ENCODE results near the gene VPS33A. TPM values are rescaled to one million over a fixed set of nuclear protein-coding genes. Genes with fewer than 3 reads are reported as not detected.

Gene VPS33A
- total and polyA plus RNA-seq, 2 donors (not counting 1 experiment from before 2014, with no cell fraction given): 15.4 to 22.3 TPM

DNA sequence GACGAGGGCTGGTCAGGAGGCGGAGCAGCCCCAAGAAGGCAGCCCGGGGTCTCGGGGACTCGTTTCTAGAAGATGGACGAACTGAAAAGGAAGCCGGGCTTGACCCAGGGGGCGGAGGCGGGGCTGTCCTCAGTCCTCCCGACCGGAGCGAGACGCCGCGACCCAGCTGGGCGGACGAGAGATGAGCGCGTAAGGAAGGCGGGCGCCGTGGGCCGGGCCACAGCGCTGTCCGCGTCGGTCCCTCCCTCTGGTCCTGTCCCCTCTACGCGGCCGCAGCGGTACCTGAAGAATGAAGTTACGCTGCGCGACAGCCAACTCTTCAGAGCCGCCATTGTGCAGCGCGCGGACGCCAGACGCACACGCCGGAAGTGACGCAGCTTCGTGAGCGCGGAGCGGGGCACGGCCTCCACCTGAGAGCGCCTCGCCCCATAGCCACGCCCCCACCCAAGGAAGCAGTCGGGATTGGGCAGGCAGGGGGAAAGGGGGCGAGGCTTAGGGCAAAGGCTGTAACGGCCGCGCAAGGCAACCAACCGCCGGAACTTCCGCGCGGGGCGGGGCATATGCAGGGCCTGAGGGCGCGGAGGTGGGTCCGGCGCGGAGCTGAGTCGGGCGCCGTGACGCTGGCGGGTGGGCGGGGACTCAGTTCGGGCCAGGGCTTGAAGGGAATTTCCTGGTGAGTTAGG lies 40.5 kb downstream of the VPS33A start, which contains the start of gene DIABLO:
Gene DIABLO, minus strand, starts transcription at position 370 of the 683 bp plus-strand sequence. Its CDS starts 38 bp downstream, at position 332.
- Histone ChIP-seq H3K36me3 (ENCODE audit: control insufficient read depth, insufficient read depth, low read length) (peaks cover 8% of the 10 kb centered on the region), H4K20me1 (ENCODE audit: control insufficient read depth, extremely low read depth, insufficient read depth, low read length) (no peaks in the 10 kb centered on the region), H3K27me3 (ENCODE audit: control insufficient read depth, insufficient read depth, low read length) (no peaks in the 10 kb centered on the region), H2AFZ (ENCODE audit: low read length) (peak within 1 kb of the TSS; percentile 90), H3K4me1 (ENCODE audit: control insufficient read depth, extremely low read depth, insufficient read depth, low read length) (peaks cover 15% of the 10 kb centered on the region), H3K9ac (ENCODE audit: insufficient read depth, low read length) (peak within 1 kb of the TSS; percentile 95), H3K4me3 (replicated peaks in 1 of 4; ENCODE audit: control extremely low read depth in 1 of 4, insufficient read depth in 1 of 4, low read depth in 3 of 4, low read length in 4 of 4) (peak within 1 kb of the TSS; percentile 75 to 84 (median 82)), H3K79me2 (ENCODE audit: control insufficient read depth, insufficient read depth, low read length) (peaks cover 35% of the 10 kb centered on the region), H3K27ac (ENCODE audit: insufficient read depth, low read length) (peak within 1 kb of the TSS; percentile 96), H3K4me2 (ENCODE audit: extremely low read depth, insufficient read depth, low read length) (peak within 1 kb of the TSS; percentile 76), H3K9me3 (ENCODE audit: control insufficient read depth, insufficient read depth, low read depth, low read length) (no peaks in the 10 kb centered on the region)
- TF ChIP-seq EZH2 (IDR thresholded peaks at IDR 0.05; ENCODE audit: low read length, missing control alignments): no peak
- TF ChIP-seq, protein P1, sequence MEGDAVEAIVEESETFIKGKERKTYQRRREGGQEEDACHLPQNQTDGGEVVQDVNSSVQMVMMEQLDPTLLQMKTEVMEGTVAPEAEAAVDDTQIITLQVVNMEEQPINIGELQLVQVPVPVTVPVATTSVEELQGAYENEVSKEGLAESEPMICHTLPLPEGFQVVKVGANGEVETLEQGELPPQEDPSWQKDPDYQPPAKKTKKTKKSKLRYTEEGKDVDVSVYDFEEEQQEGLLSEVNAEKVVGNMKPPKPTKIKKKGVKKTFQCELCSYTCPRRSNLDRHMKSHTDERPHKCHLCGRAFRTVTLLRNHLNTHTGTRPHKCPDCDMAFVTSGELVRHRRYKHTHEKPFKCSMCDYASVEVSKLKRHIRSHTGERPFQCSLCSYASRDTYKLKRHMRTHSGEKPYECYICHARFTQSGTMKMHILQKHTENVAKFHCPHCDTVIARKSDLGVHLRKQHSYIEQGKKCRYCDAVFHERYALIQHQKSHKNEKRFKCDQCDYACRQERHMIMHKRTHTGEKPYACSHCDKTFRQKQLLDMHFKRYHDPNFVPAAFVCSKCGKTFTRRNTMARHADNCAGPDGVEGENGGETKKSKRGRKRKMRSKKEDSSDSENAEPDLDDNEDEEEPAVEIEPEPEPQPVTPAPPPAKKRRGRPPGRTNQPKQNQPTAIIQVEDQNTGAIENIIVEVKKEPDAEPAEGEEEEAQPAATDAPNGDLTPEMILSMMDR (conservative IDR thresholded peaks at IDR 0.05 in 1 of 2, IDR thresholded peaks at IDR 0.05 in 1 of 2; ENCODE audit: low read depth in 1 of 2, low read length in 2 of 2): no peak
- DNase-seq (ENCODE audit: low read depth in 2 of 2): peak; percentile 99

DNA sequence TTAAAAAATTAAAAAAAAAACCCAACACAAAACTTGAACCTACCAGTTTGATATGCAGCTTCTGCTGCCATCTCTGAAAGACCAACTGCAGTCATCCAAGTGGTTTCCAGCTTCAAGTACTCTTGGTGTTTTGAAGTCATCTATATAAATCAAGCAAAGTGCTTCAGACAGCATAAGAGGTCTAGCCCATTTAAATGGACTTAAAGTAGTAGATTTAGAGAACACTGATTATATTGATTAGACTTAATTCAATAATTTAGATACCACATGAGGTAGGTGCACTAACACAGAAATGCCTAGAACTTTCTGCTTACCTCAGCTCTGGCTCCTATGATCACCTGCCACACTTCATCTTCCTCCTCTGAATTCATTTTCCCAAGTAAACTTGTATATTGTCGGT lies 49.8 kb downstream of the VPS33A start:
- Histone ChIP-seq H3K9ac (ENCODE audit: insufficient read depth, low read length) (no peak overlapping the region), H3K4me3 (replicated peaks in 1 of 4; ENCODE audit: control extremely low read depth in 1 of 4, insufficient read depth in 1 of 4, low read depth in 3 of 4, low read length in 4 of 4) (no peak overlapping the region), H3K4me2 (ENCODE audit: extremely low read depth, insufficient read depth, low read length) (no peak overlapping the region), H3K36me3 (ENCODE audit: control insufficient read depth, insufficient read depth, low read length) (peaks cover 11% of the 10 kb centered on the region), H3K9me3 (ENCODE audit: control insufficient read depth, insufficient read depth, low read depth, low read length) (no peaks in the 10 kb centered on the region), H3K79me2 (ENCODE audit: control insufficient read depth, insufficient read depth, low read length) (peaks cover 3% of the 10 kb centered on the region), H2AFZ (ENCODE audit: low read length) (no peak overlapping the region), H3K27ac (ENCODE audit: insufficient read depth, low read length) (no peak overlapping the region), H3K4me1 (ENCODE audit: control insufficient read depth, extremely low read depth, insufficient read depth, low read length) (no peaks in the 10 kb centered on the region), H3K27me3 (ENCODE audit: control insufficient read depth, insufficient read depth, low read length) (no peaks in the 10 kb centered on the region), H4K20me1 (ENCODE audit: control insufficient read depth, extremely low read depth, insufficient read depth, low read length) (no peaks in the 10 kb centered on the region)
- DNase-seq (ENCODE audit: low read depth in 2 of 2): no peak
- TF ChIP-seq, protein P1 (conservative IDR thresholded peaks at IDR 0.05 in 1 of 2, IDR thresholded peaks at IDR 0.05 in 1 of 2; ENCODE audit: low read depth in 1 of 2, low read length in 2 of 2): no peak
- TF ChIP-seq EZH2 (IDR thresholded peaks at IDR 0.05; ENCODE audit: low read length, missing control alignments): no peak

DNA sequence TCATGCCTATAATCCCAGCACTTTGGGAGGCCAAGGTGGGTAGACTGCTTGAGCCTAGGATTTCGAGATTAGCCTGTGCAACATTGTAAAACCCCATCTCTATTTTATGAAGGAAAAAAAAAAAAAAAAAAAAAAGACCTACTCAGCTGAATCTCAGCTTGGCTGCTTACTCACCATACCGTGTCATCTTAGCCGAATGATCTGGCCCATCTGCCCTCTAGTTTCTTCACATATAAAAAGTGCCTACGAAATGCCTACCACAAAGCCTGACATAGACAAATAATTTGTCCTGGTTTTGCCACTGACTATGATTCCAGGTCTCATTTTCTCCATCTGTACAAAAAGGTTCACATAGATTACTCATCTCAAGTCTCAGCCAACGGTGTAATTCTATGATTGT lies 50.5 kb downstream of the VPS33A start:
- Histone ChIP-seq H4K20me1 (ENCODE audit: control insufficient read depth, extremely low read depth, insufficient read depth, low read length) (no peaks in the 10 kb centered on the region), H3K9ac (ENCODE audit: insufficient read depth, low read length) (no peak overlapping the region), H3K79me2 (ENCODE audit: control insufficient read depth, insufficient read depth, low read length) (no peaks in the 10 kb centered on the region), H3K4me3 (replicated peaks in 1 of 4; ENCODE audit: control extremely low read depth in 1 of 4, insufficient read depth in 1 of 4, low read depth in 3 of 4, low read length in 4 of 4) (no peak overlapping the region), H3K4me2 (ENCODE audit: extremely low read depth, insufficient read depth, low read length) (no peak overlapping the region), H3K27ac (ENCODE audit: insufficient read depth, low read length) (no peak overlapping the region), H3K36me3 (ENCODE audit: control insufficient read depth, insufficient read depth, low read length) (peaks cover 7% of the 10 kb centered on the region), H3K9me3 (ENCODE audit: control insufficient read depth, insufficient read depth, low read depth, low read length) (no peaks in the 10 kb centered on the region), H3K4me1 (ENCODE audit: control insufficient read depth, extremely low read depth, insufficient read depth, low read length) (no peaks in the 10 kb centered on the region), H3K27me3 (ENCODE audit: control insufficient read depth, insufficient read depth, low read length) (no peaks in the 10 kb centered on the region), H2AFZ (ENCODE audit: low read length) (no peak overlapping the region)
- peak; percentile 16 to 63 for DNase-seq (ENCODE audit: low read depth in 2 of 2)
- TF ChIP-seq EZH2 (IDR thresholded peaks at IDR 0.05; ENCODE audit: low read length, missing control alignments): no peak
- TF ChIP-seq, protein P1 (conservative IDR thresholded peaks at IDR 0.05 in 1 of 2, IDR thresholded peaks at IDR 0.05 in 1 of 2; ENCODE audit: low read depth in 1 of 2, low read length in 2 of 2): no peak
